ENCODE data around the gene NUMB. TPM values are rescaled to one million over a fixed set of nuclear protein-coding genes. Genes with fewer than 3 reads are reported as not detected.

NUMB gene
- total RNA-seq, 1 experiment from 2014 or later, result 22.2 TPM

DNA sequence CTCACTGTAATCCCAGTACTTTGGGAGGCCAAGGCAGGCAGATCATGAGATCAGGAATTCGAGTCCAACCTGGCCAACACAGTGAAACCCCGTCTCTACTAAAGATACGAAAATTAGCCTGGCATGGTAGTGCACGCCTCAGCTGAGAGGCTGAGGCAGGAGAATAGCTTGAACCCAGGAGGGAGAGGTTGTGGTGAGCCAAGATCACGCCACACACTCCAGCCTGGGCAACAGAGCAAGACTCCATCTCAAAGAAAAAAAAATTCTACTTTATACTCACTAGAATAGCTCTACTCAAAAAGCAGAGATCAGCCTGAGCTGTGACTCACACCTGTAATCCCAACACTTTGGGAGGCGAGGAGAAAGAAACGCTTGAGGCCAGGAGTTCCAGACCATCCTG is 17.1 kb downstream of the NUMB start:
- no TSS peak for BruUV-seq (replicated peaks)
- CTCF ChIA-PET, result interaction anchor here (0.6 kb wide), 1 partner anchor 128 kb away, joined by 3 read pairs; the partner anchor contains the start of gene ACOT2

DNA sequence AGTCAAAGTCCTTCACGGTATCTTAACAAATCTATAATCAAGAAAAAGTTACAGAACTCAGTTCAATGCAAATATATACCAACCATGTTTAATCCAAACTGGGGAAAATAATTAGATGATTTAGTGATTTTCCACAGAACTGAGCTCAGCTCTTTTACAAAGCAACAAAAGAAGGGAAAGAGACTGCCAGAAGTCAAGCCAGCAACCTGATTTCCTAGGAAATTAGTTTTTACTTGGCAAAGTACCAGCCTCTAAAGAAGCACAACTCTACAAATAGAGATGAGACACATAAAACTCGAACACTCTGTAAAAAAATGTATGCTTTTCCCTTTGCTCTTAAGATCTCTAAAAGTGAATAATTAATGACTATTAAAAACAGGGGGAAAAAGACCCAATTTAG is 19.4 kb downstream of the NUMB start:
- no peaks in the 10 kb centered on the region for H3F3A ChIP-seq (ENCODE audit: low read length, unreplicated experiment)
- H3K9ac ChIP-seq (ENCODE audit: low read length), result no peak overlapping the region
- DNase-seq, result no peak
- CTCF ChIA-PET, result no interaction called here
- H3K27me3 ChIP-seq (ENCODE audit: low read length), result no peaks in the 10 kb centered on the region
- H3K36me3 ChIP-seq (ENCODE audit: low read depth, low read length), result no peaks in the 10 kb centered on the region
- H3K9me3 ChIP-seq (ENCODE audit: low read length), result no peaks in the 10 kb centered on the region
- H2AFZ ChIP-seq (ENCODE audit: low read length), result no peak overlapping the region
- H3K4me1 ChIP-seq (ENCODE audit: insufficient read depth, low read length), result no peaks in the 10 kb centered on the region
- no TSS peak for BruUV-seq (replicated peaks)
- no peak overlapping the region for H3K27ac ChIP-seq (ENCODE audit: low read length)
- TF ChIP-seq EZH2 (IDR thresholded peaks at IDR 0.05; ENCODE audit: low read length, unreplicated experiment) (no peak), EZH2phosphoT487 (IDR thresholded peaks at IDR 0.05; ENCODE audit: borderline replicate concordance, low read length) (no peak)
- TF ChIP-seq, protein P1, sequence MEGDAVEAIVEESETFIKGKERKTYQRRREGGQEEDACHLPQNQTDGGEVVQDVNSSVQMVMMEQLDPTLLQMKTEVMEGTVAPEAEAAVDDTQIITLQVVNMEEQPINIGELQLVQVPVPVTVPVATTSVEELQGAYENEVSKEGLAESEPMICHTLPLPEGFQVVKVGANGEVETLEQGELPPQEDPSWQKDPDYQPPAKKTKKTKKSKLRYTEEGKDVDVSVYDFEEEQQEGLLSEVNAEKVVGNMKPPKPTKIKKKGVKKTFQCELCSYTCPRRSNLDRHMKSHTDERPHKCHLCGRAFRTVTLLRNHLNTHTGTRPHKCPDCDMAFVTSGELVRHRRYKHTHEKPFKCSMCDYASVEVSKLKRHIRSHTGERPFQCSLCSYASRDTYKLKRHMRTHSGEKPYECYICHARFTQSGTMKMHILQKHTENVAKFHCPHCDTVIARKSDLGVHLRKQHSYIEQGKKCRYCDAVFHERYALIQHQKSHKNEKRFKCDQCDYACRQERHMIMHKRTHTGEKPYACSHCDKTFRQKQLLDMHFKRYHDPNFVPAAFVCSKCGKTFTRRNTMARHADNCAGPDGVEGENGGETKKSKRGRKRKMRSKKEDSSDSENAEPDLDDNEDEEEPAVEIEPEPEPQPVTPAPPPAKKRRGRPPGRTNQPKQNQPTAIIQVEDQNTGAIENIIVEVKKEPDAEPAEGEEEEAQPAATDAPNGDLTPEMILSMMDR (conservative IDR thresholded peaks at IDR 0.05; ENCODE audit: low read depth, low read length), result no peak
- no peak for ATAC-seq
- no peak overlapping the region for H3K4me2 ChIP-seq (ENCODE audit: low read length)
- POLR2A ChIA-PET (ENCODE audit: unreplicated experiment), result no interaction called here
- H3K4me3 ChIP-seq (ENCODE audit: low read length), result no peak overlapping the region
- intact Hi-C loops (cut with micrococcal nuclease), result loop anchor here (5.0 kb wide), 1 partner anchor 772 kb away; no protein-coding TSS in a partner anchor
- H4K20me1 ChIP-seq (ENCODE audit: low read length), result peaks cover 14% of the 10 kb centered on the region; the same call in 1 of the 2 replicates
- no peaks in the 10 kb centered on the region for H3K9me2 ChIP-seq (replicated peaks; ENCODE audit: low read length)
- H3K79me2 ChIP-seq (ENCODE audit: low read length), result peaks cover 70% of the 10 kb centered on the region

More for the DNA sequence above, 17.1 kb downstream of the NUMB start:
- intact Hi-C loops (cut with micrococcal nuclease), result no loop called here
- 0 out of 2 replicates have a peak, but pooled peaks cover 11% of the 10 kb centered on the region for H4K20me1 ChIP-seq (ENCODE audit: low read length)
- H3K27ac ChIP-seq (ENCODE audit: low read length), result no peak overlapping the region
- no peaks in the 10 kb centered on the region for H3K36me3 ChIP-seq (ENCODE audit: low read depth, low read length)
- no peaks in the 10 kb centered on the region for H3K9me3 ChIP-seq (ENCODE audit: low read length)
- no peak overlapping the region for H3K4me3 ChIP-seq (ENCODE audit: low read length)
- no peak overlapping the region for H2AFZ ChIP-seq (ENCODE audit: low read length)
- TF ChIP-seq EZH2phosphoT487 (IDR thresholded peaks at IDR 0.05; ENCODE audit: borderline replicate concordance, low read length), result no peak
- no peak for TF ChIP-seq EZH2 (IDR thresholded peaks at IDR 0.05; ENCODE audit: low read length, unreplicated experiment)
- TF ChIP-seq, protein P1 (conservative IDR thresholded peaks at IDR 0.05; ENCODE audit: low read depth, low read length), result no peak
- DNase-seq (no peak), ATAC-seq (no peak)
- H3K27me3 ChIP-seq (ENCODE audit: low read length), result no peaks in the 10 kb centered on the region
- peaks cover 83% of the 10 kb centered on the region for H3K79me2 ChIP-seq (ENCODE audit: low read length)
- no peak overlapping the region for H3K9ac ChIP-seq (ENCODE audit: low read length)
- H3K4me2 ChIP-seq (ENCODE audit: low read length), result no peak overlapping the region
- no peaks in the 10 kb centered on the region for H3F3A ChIP-seq (ENCODE audit: low read length, unreplicated experiment)
- POLR2A ChIA-PET (ENCODE audit: unreplicated experiment), result interaction anchor here (0.7 kb wide), 1 partner anchor 55 kb away, joined by 3 read pairs; no protein-coding TSS in a partner anchor
- H3K4me1 ChIP-seq (ENCODE audit: insufficient read depth, low read length), result no peaks in the 10 kb centered on the region
- H3K9me2 ChIP-seq (replicated peaks; ENCODE audit: low read length), result no peaks in the 10 kb centered on the region

DNA sequence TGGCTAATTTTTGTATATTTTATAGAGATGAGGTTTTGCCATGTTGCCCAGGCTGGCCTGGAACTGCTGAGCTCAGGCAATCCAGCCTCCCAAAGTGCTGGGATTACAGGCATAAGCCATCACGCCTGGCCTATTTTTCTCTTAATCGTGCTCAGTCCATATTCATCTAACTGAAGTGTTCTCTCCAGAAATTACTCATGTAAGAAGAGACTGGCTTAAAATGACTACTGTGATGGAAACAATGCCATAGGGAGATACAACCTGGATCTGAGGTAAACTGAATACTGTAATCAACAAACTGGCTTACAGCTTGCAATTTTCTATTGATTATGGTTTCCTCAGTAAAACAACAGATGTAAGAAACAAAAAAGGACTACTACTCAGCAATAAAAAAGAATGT is 21.1 kb downstream of the NUMB start:
- H3K9me2 ChIP-seq (replicated peaks; ENCODE audit: low read length), result no peaks in the 10 kb centered on the region
- H2AFZ ChIP-seq (ENCODE audit: low read length), result no peak overlapping the region
- CTCF ChIA-PET, result no interaction called here
- no peaks in the 10 kb centered on the region for H3K9me3 ChIP-seq (ENCODE audit: low read length)
- no TSS peak for BruUV-seq (replicated peaks)
- POLR2A ChIA-PET (ENCODE audit: unreplicated experiment), result no interaction called here
- peaks cover 14% of the 10 kb centered on the region; the same call in 1 of the 2 replicates for H4K20me1 ChIP-seq (ENCODE audit: low read length)
- DNase-seq, result no peak
- intact Hi-C loops (cut with micrococcal nuclease), result loop anchor here (5.0 kb wide), 1 partner anchor 770 kb away; no protein-coding TSS in a partner anchor
- H3K4me2 ChIP-seq (ENCODE audit: low read length), result no peak overlapping the region
- no peak for ATAC-seq
- H3K79me2 ChIP-seq (ENCODE audit: low read length), result peaks cover 67% of the 10 kb centered on the region
- H3K4me3 ChIP-seq (ENCODE audit: low read length), result no peak overlapping the region
- no peak overlapping the region for H3K27ac ChIP-seq (ENCODE audit: low read length)
- no peaks in the 10 kb centered on the region for H3K27me3 ChIP-seq (ENCODE audit: low read length)
- no peaks in the 10 kb centered on the region for H3K36me3 ChIP-seq (ENCODE audit: low read depth, low read length)
- H3K9ac ChIP-seq (ENCODE audit: low read length), result no peak overlapping the region
- no peaks in the 10 kb centered on the region for H3K4me1 ChIP-seq (ENCODE audit: insufficient read depth, low read length)
- H3F3A ChIP-seq (ENCODE audit: low read length, unreplicated experiment), result no peaks in the 10 kb centered on the region
- TF ChIP-seq, protein P1 (conservative IDR thresholded peaks at IDR 0.05; ENCODE audit: low read depth, low read length), result no peak
- TF ChIP-seq EZH2phosphoT487 (IDR thresholded peaks at IDR 0.05; ENCODE audit: borderline replicate concordance, low read length) (no peak), EZH2 (IDR thresholded peaks at IDR 0.05; ENCODE audit: low read length, unreplicated experiment) (no peak)
